Colonic mucosa (tissue), 4 donors: ENCODE measurements around the gene OR51B6. TPM values are rescaled to one million over a fixed set of nuclear protein-coding genes. Genes with fewer than 3 reads are reported as not detected.

Experiments used
- DNase-seq: peaks from one replicate; pipeline ENCODE4 v3.0.0-alpha.2; 2020
- H3K27ac ChIP-seq: fragments of 200-600 bp; one replicate; pipeline ENCODE4 v1.8.0; 2021
- H3K27me3 ChIP-seq: fragments of 200-600 bp; one replicate; pipeline ENCODE4 v1.8.0; 2021
- H3K36me3 ChIP-seq: fragments of 200-600 bp; one replicate; pipeline ENCODE4 v1.8.0; 2021
- H3K4me1 ChIP-seq: fragments of 200-600 bp; one replicate; pipeline ENCODE4 v1.8.0; 2021; ENCODE audit warnings: mild to moderate bottlenecking
- H3K4me3 ChIP-seq: fragments of 200-600 bp; one replicate; pipeline ENCODE4 v1.8.0; 2021
- H3K9ac ChIP-seq, 2 donors: one replicate each; pipeline ENCODE4 v1.7.0; 2013; ENCODE audit warnings: control low read depth in 2 of 2, low read depth in 2 of 2, low read length in 2 of 2
- H3K9me3 ChIP-seq: fragments of 200-600 bp; one replicate; pipeline ENCODE4 v1.8.0; 2021
- CTCF ChIP-seq: fragments of 200-600 bp; IDR thresholded peaks from one replicate; pipeline ENCODE4 v1.8.0; 2022; ENCODE audit warnings: antibody characterized with exemption, mild to moderate bottlenecking
- intact Hi-C: fragments of 100-400 bp; cut with DNase I; formaldehyde crosslinking; loops from one replicate; pipeline ENCODE4 v1.14.1; 2022
- total RNA-seq, 2 donors: library from RNA; stranded (reverse); fragmentation: NEBNext Ultra II Directional in 1 of 2; extraction: Animal tissue kit (Norgen Biotek cat#: 25700) in 1 of 2; gene quantifications; one replicate each; pipeline ENCODE4 v1.2.1, GENCODE V29; 2021
- donor health status: healthy.
- donor health status: DM: no; HTN: no; CAD: no.
- donor health status: DM: no; HTN: no; CAD: no.

The OR51B6 gene
- total RNA-seq, 2 donors from 2014 or later, result not detected

- no peak for DNase-seq
- intact Hi-C loops, result no loop called here
Observed at GRCh38 chr11:5390210-5390609, 38.9 kb downstream of the OR51B6 start.

GRCh38 chr11:5394091-5394490, 42.8 kb downstream of the OR51B6 start:
- no peaks in the 10 kb centered on the region for H3K9me3 ChIP-seq

More at GRCh38 chr11:5390210-5390609, 38.9 kb downstream of the OR51B6 start:
- H3K27ac ChIP-seq, result no peak overlapping the region
- H3K9ac ChIP-seq, result no peak overlapping the region
- H3K9me3 ChIP-seq, result no peaks in the 10 kb centered on the region
- no peak overlapping the region for H3K4me3 ChIP-seq
- H3K4me1 ChIP-seq, result no peaks in the 10 kb centered on the region
- no peaks in the 10 kb centered on the region for H3K36me3 ChIP-seq
- no peaks in the 10 kb centered on the region for H3K27me3 ChIP-seq
- no peak for TF ChIP-seq CTCF

GRCh38 chr11:5398936-5399335, 47.6 kb downstream of the OR51B6 start:
- TF ChIP-seq CTCF, result no peak
- H3K36me3 ChIP-seq, result no peaks in the 10 kb centered on the region
- DNase-seq, result no peak
- no peaks in the 10 kb centered on the region for H3K9me3 ChIP-seq
- H3K27me3 ChIP-seq, result no peaks in the 10 kb centered on the region
- intact Hi-C loops, result no loop called here
- H3K27ac ChIP-seq, result no peak overlapping the region
- H3K4me1 ChIP-seq, result no peaks in the 10 kb centered on the region
- no peak overlapping the region for H3K4me3 ChIP-seq
- no peak overlapping the region for H3K9ac ChIP-seq

More at GRCh38 chr11:5394091-5394490, 42.8 kb downstream of the OR51B6 start:
- intact Hi-C loops, result no loop called here
- DNase-seq, result no peak
- H3K27ac ChIP-seq, result no peak overlapping the region
- H3K4me3 ChIP-seq, result no peak overlapping the region
- H3K4me1 ChIP-seq, result no peaks in the 10 kb centered on the region
- no peaks in the 10 kb centered on the region for H3K27me3 ChIP-seq
- no peak overlapping the region for H3K9ac ChIP-seq
- TF ChIP-seq CTCF, result no peak
- no peaks in the 10 kb centered on the region for H3K36me3 ChIP-seq

Other genes starting within 250 kb of the OR51B6 start
- gene OR52A5, start 213.2 kb upstream of the OR51B6 start, total RNA-seq, result not detected
- not detected for gene OR52A1, start 196.8 kb upstream of the OR51B6 start, total RNA-seq
- gene OR51V1, start 150.8 kb upstream of the OR51B6 start, total RNA-seq, result not detected
- 100 to 1,000 TPM in 1 of 2 donors, 1 to 10 TPM in 1; 3.0 to 113 TPM for gene HBB, start 124.4 kb upstream of the OR51B6 start, total RNA-seq
- gene HBD, start 117.0 kb upstream of the OR51B6 start, total RNA-seq, result not detected
- 1 to 10 TPM in 1 of 2 donors, not detected in 1; 5.7 TPM for gene HBG1, start 101.7 kb upstream of the OR51B6 start, total RNA-seq
- 10 to 100 TPM in 1 of 2 donors, not detected in 1; 14.9 TPM for gene HBG2, start 96.7 kb upstream of the OR51B6 start, total RNA-seq
- gene HBE1, start 81.6 kb upstream of the OR51B6 start, total RNA-seq, result 1 to 10 TPM in 1 of 2 donors, not detected in 1; 4.0 TPM
- not detected for gene OR51B4, start 49.6 kb upstream of the OR51B6 start, total RNA-seq
- not detected for gene OR51B2, start 27.2 kb upstream of the OR51B6 start, total RNA-seq
- not detected for gene OR51B5, start 8.0 kb upstream of the OR51B6 start, total RNA-seq
- not detected for gene OR51M1, start 32.3 kb downstream of the OR51B6 start, total RNA-seq
- not detected for gene OR51Q1, start 70.6 kb downstream of the OR51B6 start, total RNA-seq
- not detected for gene OR51I1, start 90.0 kb downstream of the OR51B6 start, total RNA-seq
- not detected for gene OR51I2, start 97.8 kb downstream of the OR51B6 start, total RNA-seq
- gene OR52D1, start 137.2 kb downstream of the OR51B6 start, total RNA-seq, result not detected
- gene UBQLN3, start 158.4 kb downstream of the OR51B6 start, total RNA-seq, result not detected
- under 1 TPM in 1 of 2 donors, not detected in 1; 0.22 TPM for gene UBQLNL, start 165.2 kb downstream of the OR51B6 start, total RNA-seq
- not detected for gene OR52H1, start 197.0 kb downstream of the OR51B6 start, total RNA-seq
- gene OR52B6, start 229.4 kb downstream of the OR51B6 start, total RNA-seq, result not detected
- under 1 TPM; 0.35 to 0.82 TPM for gene TRIM6, start 245.1 kb downstream of the OR51B6 start, total RNA-seq